GM12878 (cell line): Measurements from ENCODE around the gene CARD19. TPM values are rescaled to one million over a fixed set of nuclear protein-coding genes. Genes with fewer than 3 reads are reported as not detected.

Experiments
- ATAC-seq: fragments of 200-7000 bp; cut with Tn5 transposase; 3 replicates; pipeline ENCODE4 v1.9.1; 2020; ENCODE audit warnings: mild to moderate bottlenecking, moderate library complexity
- BruUV-seq: library from RNA; stranded (reverse); fragments of 400-500 nt; replicated peaks from 2 replicates; lab custom pipeline; 2021; lab: Mats Ljungman, UMichigan
- CTCF ChIA-PET: fragments of 300-600 bp; sonication (Branson Sonifier 250); formaldehyde crosslinking; extraction: SDS; loops from one replicate; lab custom pipeline; 2021; ENCODE audit warnings: inconsistent platforms; lab: Yijun Ruan, JAX
- POLR2A ChIA-PET: fragments of 350-600 bp; formaldehyde crosslinking; extraction: SDS; loops from one replicate; lab custom pipeline; 2021; ENCODE audit warnings: inconsistent platforms; lab: Charles Lee
- RAD21 ChIA-PET: fragments of 300-600 bp; sonication (Branson Sonifier 250); formaldehyde crosslinking; loops from one replicate; lab custom pipeline; 2023; ENCODE audit warnings: antibody characterized with exemption; ENCODE audit not compliant: unreplicated experiment; lab: Charles Lee
- SMC1A ChIA-PET: fragments of 300-600 bp; sonication (Branson Sonifier 250); formaldehyde crosslinking; loops from one replicate; lab custom pipeline; 2023; ENCODE audit not compliant: unreplicated experiment, uncharacterized antibody; lab: Charles Lee
- DNase-seq: peaks from one replicate; pipeline ENCODE4 v3.0.0-alpha.2; 2011; ENCODE audit warnings: low read depth, low spot score
- FAIRE-seq: peaks from 3 replicates; lab custom pipeline; 2011; peaks lifted over from hg19 to GRCh38; lab: Jason Lieb, UNC
- H2AFZ ChIP-seq: 2 replicates; pipeline ENCODE4 v1.6.0; 2011; ENCODE audit warnings: low read depth, low read length, control low read depth; ENCODE audit not compliant: control insufficient read depth
- H3K27ac ChIP-seq: 2 replicates; pipeline ENCODE4 v1.5.1; 2011; ENCODE audit warnings: control low read depth; ENCODE audit not compliant: control insufficient read depth, insufficient read depth
- H3K27me3 ChIP-seq, 2 experiments: replicated peaks in 1 of 2; 2 replicates each; pipeline versions ENCODE4 v1.6.0 to v1.6.1; 2011; ENCODE audit warnings: low read length in 1 of 2; ENCODE audit not compliant: control insufficient read depth in 2 of 2, insufficient read depth in 2 of 2
- H3K36me3 ChIP-seq, 2 experiments: 2 replicates each; pipeline ENCODE4 v1.5.1; 2011; ENCODE audit warnings: low read length in 1 of 2; ENCODE audit not compliant: control insufficient read depth in 2 of 2, insufficient read depth in 2 of 2
- H3K4me1 ChIP-seq: 2 replicates; pipeline ENCODE4 v1.6.1; 2011; ENCODE audit warnings: mild to moderate bottlenecking, low read length, moderate library complexity, mixed read lengths; ENCODE audit not compliant: control insufficient read depth, insufficient read depth
- H3K4me2 ChIP-seq: 2 replicates; pipeline ENCODE4 v1.6.0; 2011; ENCODE audit warnings: control low read depth; ENCODE audit not compliant: control insufficient read depth, insufficient read depth
- H3K4me3 ChIP-seq: fragments of 200-600 bp; sonication (generic); 2 replicates; pipeline ENCODE4 v1.5.1; 2016
- H3K79me2 ChIP-seq: 2 replicates; pipeline ENCODE4 v1.6.0; 2011; ENCODE audit warnings: low read length; ENCODE audit not compliant: control insufficient read depth, insufficient read depth
- H3K9ac ChIP-seq: 2 replicates; pipeline ENCODE4 v1.8.0; 2011; ENCODE audit warnings: low read length, control low read depth, mixed read lengths; ENCODE audit not compliant: control insufficient read depth, insufficient read depth
- H3K9me3 ChIP-seq: replicated peaks from 3 replicates; pipeline ENCODE4 v1.5.1; 2011; ENCODE audit warnings: mild to moderate bottlenecking, low read length; ENCODE audit not compliant: control insufficient read depth, insufficient read depth
- H4K20me1 ChIP-seq: 2 replicates; pipeline ENCODE4 v1.6.0; 2011; ENCODE audit not compliant: control insufficient read depth, insufficient read depth
- CEBPB ChIP-seq, 2 experiments: fragments of 150-350 bp in 1 of 2; IDR thresholded peaks; 2 replicates each; pipeline ENCODE4 v1.6.1; 2012 to 2014; ENCODE audit warnings: low read depth in 2 of 2, low read length in 2 of 2, borderline replicate concordance in 1 of 2, inconsistent platforms in 1 of 2
- CHD1 ChIP-seq: IDR thresholded peaks from 2 replicates; pipeline ENCODE4 v1.6.1; 2012; ENCODE audit warnings: low read depth, low read length, improper control_type of control experiment
- EGR1 ChIP-seq, 2 experiments: IDR thresholded peaks; 1 replicate in 1 of 2; 2 replicates in 1 of 2; pipeline ENCODE4 v1.6.1; 2011 to 2012; ENCODE audit warnings: low read depth in 2 of 2, low read length in 2 of 2, borderline replicate concordance in 1 of 2, mild to moderate bottlenecking in 1 of 2, moderate library complexity in 1 of 2
- JUND ChIP-seq: IDR thresholded peaks from 2 replicates; pipeline ENCODE4 v1.6.1; 2012; ENCODE audit warnings: low read depth, mild to moderate bottlenecking, low read length, improper control_type of control experiment, moderate library complexity
- LARP7 ChIP-seq: fragments of 450-650 bp; IDR thresholded peaks from 2 replicates; pipeline ENCODE4 v1.6.1; 2017; ENCODE audit warnings: mild to moderate bottlenecking
- MLLT1 ChIP-seq: fragments of 450-650 bp; IDR thresholded peaks from 2 replicates; pipeline ENCODE4 v1.6.1; 2016; ENCODE audit warnings: mild to moderate bottlenecking
- NFIC ChIP-seq: IDR thresholded peaks from 2 replicates; pipeline ENCODE4 v1.6.1; 2012; ENCODE audit warnings: low read depth, mild to moderate bottlenecking, inconsistent platforms, low read length, moderate library complexity
- NR2C1 ChIP-seq: fragments of 450-650 bp; IDR thresholded peaks from 2 replicates; pipeline ENCODE4 v1.6.1; 2017; ENCODE audit warnings: antibody characterized with exemption, mild to moderate bottlenecking, moderate library complexity
- RB1 ChIP-seq: fragments of 450-650 bp; formaldehyde crosslinking; IDR thresholded peaks from 2 replicates; pipeline ENCODE4 v1.6.1; 2017; ENCODE audit warnings: mild to moderate bottlenecking, borderline replicate concordance
- TAF1 ChIP-seq: IDR thresholded peaks from 2 replicates; pipeline ENCODE4 v1.6.1; 2011; ENCODE audit warnings: mild to moderate bottlenecking, low read depth, low read length, borderline replicate concordance
- USF1 ChIP-seq: IDR thresholded peaks from 2 replicates; pipeline ENCODE4 v1.6.1; 2011; ENCODE audit warnings: borderline replicate concordance, low read depth, mild to moderate bottlenecking, moderate library complexity, mixed read lengths, low read length; ENCODE audit not compliant: insufficient read depth; ENCODE audit errors: extremely low read length
- YBX1 ChIP-seq: fragments of 450-650 bp; IDR thresholded peaks from 2 replicates; pipeline ENCODE4 v1.6.1; 2016; ENCODE audit warnings: antibody characterized with exemption
- YY1 ChIP-seq: IDR thresholded peaks from 2 replicates; pipeline ENCODE4 v1.6.1; 2011; ENCODE audit warnings: low read depth, mild to moderate bottlenecking, low read length
- ZNF217 ChIP-seq: fragments of 450-650 bp; IDR thresholded peaks from 2 replicates; pipeline ENCODE4 v1.6.1; 2017; ENCODE audit warnings: antibody characterized with exemption, mild to moderate bottlenecking
- WGBS: methylation state at CpG from one replicate; pipeline ENCODE4 v1.1.6; 2016; ENCODE audit warnings: low lambda C conversion rate; ENCODE audit not compliant: insufficient replicate concordance, insufficient coverage; ENCODE audit errors: missing lambda C conversion rate; 5-methylcytosine and 5-hydroxymethylcytosine counted together
- in situ Hi-C: fragments of 300-500 bp; cut with MboI; formaldehyde crosslinking; loops from 9 replicates; pipeline ENCODE4 v1.14.3; 2018; ENCODE audit warnings: mixed read lengths
- intact Hi-C: fragments of 100-400 bp; cut with micrococcal nuclease; formaldehyde crosslinking; loops from one replicate; pipeline ENCODE4 v1.14.2; 2022; ENCODE audit not compliant: unreplicated experiment
- polyA plus RNA-seq, 11 experiments: library from polyadenylated mRNA; depleted of rRNA in 4 of 11; unstranded in 6 of 11; stranded (reverse) in 5 of 11; fragments of >200 nt; fragmentation: Nextera tagmentation in 4 of 11; fragmentation: Illumina TruSeq in 1 of 11; extraction: Ambion mirVana in 4 of 11; extraction: Trizol in 1 of 11; gene quantifications; 1 replicate in 1 of 11; 2 replicates in 10 of 11; pipeline versions ENCODE4 v1.2.1 to v1.2.3, GENCODE V29; 2011 to 2016; ENCODE audit warnings: inconsistent platforms in 2 of 11, missing spikeins in 2 of 11, low read depth in 1 of 11
- total RNA-seq, 4 experiments: library from RNA; depleted of rRNA in 3 of 4; stranded (reverse); fragments of >200 nt in 3 of 4; fragmentation: Illumina TruSeq in 1 of 4; extraction: Trizol in 1 of 4; gene quantifications; 2 replicates each; pipeline versions ENCODE4 v1.2.1 to v1.2.3, GENCODE V29; 2013 to 2021

The CARD19 gene
- total and polyA plus RNA-seq, 10 of the 15 experiments (the other 5 are each of a cell fraction or from before 2014, with no cell fraction given): 0.61 to 41.6 (median 19.9) TPM

- Histone ChIP-seq H3K27ac (no peak overlapping the region), H3K4me3 (no peak overlapping the region), H4K20me1 (no peaks in the 10 kb centered on the region), H3K9me3 (peaks cover 3% of the 10 kb centered on the region; the same call in 2 of the 3 replicates), H3K79me2 (no peaks in the 10 kb centered on the region), H3K4me1 (peaks cover 3% of the 10 kb centered on the region), H3K36me3 (peaks cover 10 to 21% of the 10 kb centered on the region in 2 experiments), H3K9ac (no peak overlapping the region), H3K4me2 (no peak overlapping the region), H3K27me3 (no peaks in the 10 kb centered on the region), H2AFZ (no peak overlapping the region)
- RAD21 ChIA-PET: no interaction called here
- no peak for FAIRE-seq
- WGBS: 100% methylated on average over 4 of the region's 4 CpGs
- TF ChIP-seq YY1: peak; percentile 86
- no peak for TF ChIP-seq RB1
- SMC1A ChIA-PET: interaction anchor here (1.2 kb wide), 1 partner anchor 22 kb away, joined by 4 read pairs; no protein-coding TSS in a partner anchor
- CTCF ChIA-PET: interaction anchor here (2.2 kb wide), 1 partner anchor 83 kb away, joined by 5 read pairs; no protein-coding TSS in a partner anchor
- intact Hi-C loops: no loop called here
- ATAC-seq: no peak
- in situ Hi-C loops: no loop called here
- POLR2A ChIA-PET: interaction anchor here (0.7 to 1.6 kb wide), 2 partner anchors 15 to 21 kb away, joined by 3 to 5 read pairs; no protein-coding TSS in a partner anchor
- DNase-seq: no peak
- BruUV-seq: no TSS peak
These were observed 10.3 kb upstream of the CARD19 start for GRCh38 chr9:93085676-93086075.

GRCh38 chr9:93086447-93087224 lies 9.4 kb upstream of the CARD19 start:
- WGBS: 96% methylated on average over 8 of the region's 8 CpGs
- H3K27me3 ChIP-seq: no peaks in the 10 kb centered on the region
- SMC1A ChIA-PET: interaction anchor here (0.7 to 1.2 kb wide), 2 partner anchors 21 to 77 kb away, joined by 3 to 4 read pairs; no protein-coding TSS in a partner anchor
- no TSS peak for BruUV-seq
- ATAC-seq (no peak), DNase-seq (no peak), FAIRE-seq (no peak)
- no peaks in the 10 kb centered on the region for H3K79me2 ChIP-seq
- peaks cover 10% of the 10 kb centered on the region for H3K9me3 ChIP-seq
- RAD21 ChIA-PET: no interaction called here
- H2AFZ ChIP-seq: no peak overlapping the region
- no peak overlapping the region for H3K9ac ChIP-seq
- POLR2A ChIA-PET: interaction anchor here (0.7 to 1.6 kb wide), 2 partner anchors 16 to 22 kb away, joined by 3 to 5 read pairs; no protein-coding TSS in a partner anchor
- H3K27ac ChIP-seq: no peak overlapping the region
- CTCF ChIA-PET: interaction anchor here (1.0 to 2.2 kb wide), 2 partner anchors 22 to 84 kb away, joined by 5 to 6 read pairs; no protein-coding TSS in a partner anchor
- intact Hi-C loops: no loop called here
- H3K4me3 ChIP-seq: no peak overlapping the region
- in situ Hi-C loops: no loop called here
- H4K20me1 ChIP-seq: no peaks in the 10 kb centered on the region
- H3K4me1 ChIP-seq: peaks cover 12% of the 10 kb centered on the region
- no peak overlapping the region for H3K4me2 ChIP-seq
- H3K36me3 ChIP-seq: peaks cover 8 to 15% of the 10 kb centered on the region in 2 experiments
- TF ChIP-seq JUND (no peak), USF1 (no peak), EGR1 (IDR thresholded peaks at IDR 0.05; ENCODE audit: borderline replicate concordance in 1 of 2, low read depth in 2 of 2, low read length in 2 of 2) (no peak), MLLT1 (no peak), NR2C1 (0 out of 2 replicates have a peak, but pooled peaks have one; percentile 26), TAF1 (no peak), CEBPB (IDR thresholded peaks at IDR 0.05; ENCODE audit: borderline replicate concordance in 1 of 2, low read depth in 2 of 2, low read length in 2 of 2) (no peak), CHD1 (no peak), NFIC (no peak), YBX1 (no peak), LARP7 (no peak), ZNF217 (no peak)
